HG03575 (cell line): ENCODE data around the gene HOXB3.

Experiments used
- ATAC-seq: cut with Tn5 transposase; IDR thresholded peaks from one replicate; pipeline ENCODE4 v1.9.1; 2021; ENCODE audit not compliant: unreplicated experiment, insufficient number of reproducible peaks, low FRiP score; ENCODE audit errors: extremely low read depth

The HOXB3 gene

GRCh38 chr17:48601539-48602425, 11.7 kb upstream of the HOXB3 start:
- no peak for ATAC-seq

GRCh38 chr17:48601207-48601538, 11.1 kb upstream of the HOXB3 start:
- no peak for ATAC-seq

GRCh38 chr17:48600244-48601098, 10.4 kb upstream of the HOXB3 start:
- no peak for ATAC-seq

GRCh38 chr17:48599354-48599753, 9.3 kb upstream of the HOXB3 start:
- no peak for ATAC-seq

GRCh38 chr17:48598736-48599135, 8.7 kb upstream of the HOXB3 start:
- ATAC-seq: no peak

- ATAC-seq: no peak
Measured at GRCh38 chr17:48597778-48598631, 8.0 kb upstream of the HOXB3 start.

GRCh38 chr17:48597528-48597777, 7.4 kb upstream of the HOXB3 start:
- ATAC-seq: no peak

GRCh38 chr17:48596735-48597527, 6.9 kb upstream of the HOXB3 start:
- no peak for ATAC-seq

GRCh38 chr17:48596000-48596734, 6.1 kb upstream of the HOXB3 start:
- ATAC-seq: no peak

GRCh38 chr17:48595278-48595999, 5.4 kb upstream of the HOXB3 start:
- ATAC-seq: no peak

GRCh38 chr17:48594538-48595277, 4.7 kb upstream of the HOXB3 start:
- no peak for ATAC-seq

GRCh38 chr17:48593840-48594537, 3.9 kb upstream of the HOXB3 start:
- no peak for ATAC-seq

- ATAC-seq: no peak
Measured at GRCh38 chr17:48593126-48593829, 3.2 kb upstream of the HOXB3 start, which contains the start of gene HOXB5. Gene HOXB5 (minus strand): TSS chr17:48593779. CDS start chr17:48593682, 97 bp downstream.

GRCh38 chr17:48592577-48592976, 2.5 kb upstream of the HOXB3 start:
- no peak for ATAC-seq

- no peak for ATAC-seq
Measured at GRCh38 chr17:48592057-48592514, 2.0 kb upstream of the HOXB3 start.
